ENCODE results near the gene CNTNAP2.

- TF ChIP-seq, protein P1, sequence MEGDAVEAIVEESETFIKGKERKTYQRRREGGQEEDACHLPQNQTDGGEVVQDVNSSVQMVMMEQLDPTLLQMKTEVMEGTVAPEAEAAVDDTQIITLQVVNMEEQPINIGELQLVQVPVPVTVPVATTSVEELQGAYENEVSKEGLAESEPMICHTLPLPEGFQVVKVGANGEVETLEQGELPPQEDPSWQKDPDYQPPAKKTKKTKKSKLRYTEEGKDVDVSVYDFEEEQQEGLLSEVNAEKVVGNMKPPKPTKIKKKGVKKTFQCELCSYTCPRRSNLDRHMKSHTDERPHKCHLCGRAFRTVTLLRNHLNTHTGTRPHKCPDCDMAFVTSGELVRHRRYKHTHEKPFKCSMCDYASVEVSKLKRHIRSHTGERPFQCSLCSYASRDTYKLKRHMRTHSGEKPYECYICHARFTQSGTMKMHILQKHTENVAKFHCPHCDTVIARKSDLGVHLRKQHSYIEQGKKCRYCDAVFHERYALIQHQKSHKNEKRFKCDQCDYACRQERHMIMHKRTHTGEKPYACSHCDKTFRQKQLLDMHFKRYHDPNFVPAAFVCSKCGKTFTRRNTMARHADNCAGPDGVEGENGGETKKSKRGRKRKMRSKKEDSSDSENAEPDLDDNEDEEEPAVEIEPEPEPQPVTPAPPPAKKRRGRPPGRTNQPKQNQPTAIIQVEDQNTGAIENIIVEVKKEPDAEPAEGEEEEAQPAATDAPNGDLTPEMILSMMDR (IDR thresholded peaks at IDR 0.05; ENCODE audit: borderline replicate concordance, extremely low read depth, low read length, poor library complexity, severe bottlenecking), result no peak
- no peak for TF ChIP-seq EZH2 (IDR thresholded peaks at IDR 0.05; ENCODE audit: borderline replicate concordance, low read depth, low read length, severe bottlenecking)
Measured at GRCh38 chr7:148433521-148434180, 2317.1 kb downstream of the CNTNAP2 start.
